Measurements from ENCODE around the gene HOXD1.

HOXD1 gene

DNA sequence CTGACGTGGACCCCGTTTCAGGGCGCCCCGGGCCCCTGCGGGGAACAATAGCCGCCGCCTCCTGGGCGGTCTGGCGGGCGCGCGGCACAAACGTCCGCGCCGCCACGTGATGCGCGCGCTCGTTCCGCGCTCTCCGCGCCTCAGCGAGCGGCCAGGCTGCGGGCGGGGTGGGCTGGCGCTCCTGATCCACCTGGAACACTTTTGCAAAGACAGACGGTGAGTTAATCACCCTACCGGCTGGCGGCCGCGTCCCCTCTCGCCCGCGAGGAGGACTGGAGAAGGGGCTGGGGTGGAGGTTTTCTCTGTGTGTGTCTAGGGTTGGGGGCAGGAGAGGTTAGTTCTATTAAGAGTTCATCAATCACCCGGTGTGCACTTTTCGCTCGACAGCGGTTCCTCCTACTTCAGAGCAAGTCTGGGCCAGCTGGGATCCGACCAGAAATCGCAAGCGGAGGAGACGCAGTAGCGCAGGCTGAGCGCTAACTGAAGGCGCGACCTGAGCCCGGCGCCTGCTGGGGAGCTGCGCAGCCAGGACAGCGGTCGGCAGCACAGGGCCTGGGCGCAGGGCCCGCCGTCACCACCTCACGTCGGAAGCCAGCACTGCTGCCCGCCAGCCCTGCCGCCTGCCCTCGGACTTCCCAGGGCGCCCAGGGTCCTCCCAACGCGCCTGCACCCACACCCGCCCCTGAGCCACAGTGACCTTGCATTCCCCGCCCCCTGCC is 10.3 kb upstream of the HOXD1 start:
- in situ Hi-C loops (cut with HindIII; ENCODE audit: low sequenced_read_pairs) = no loop called here

DNA sequence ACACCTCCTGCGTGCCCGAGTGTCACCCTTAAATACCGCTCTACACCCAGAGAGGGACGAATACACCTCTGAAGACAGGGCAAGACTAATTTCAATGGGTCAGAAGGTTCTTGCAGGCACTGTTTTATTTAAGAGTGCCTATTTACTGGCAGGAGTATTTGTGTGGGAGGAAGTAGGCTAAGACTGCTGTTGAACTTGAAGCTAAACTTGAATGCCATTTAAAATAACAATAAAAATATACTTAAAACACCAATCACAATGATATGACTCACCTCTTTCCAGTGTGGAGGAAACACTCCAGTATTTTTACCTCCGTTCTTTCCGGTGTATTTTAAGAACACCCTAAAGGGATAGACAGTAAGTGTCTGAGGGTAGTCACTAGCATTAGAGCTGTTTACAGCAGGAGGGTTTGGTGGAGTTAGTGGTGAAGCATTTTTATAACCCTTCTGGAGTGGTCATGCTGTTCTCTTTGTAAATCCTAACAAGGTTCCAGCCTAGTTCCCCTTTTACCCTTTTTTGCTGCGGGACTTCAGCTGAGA is 9.6 kb upstream of the HOXD1 start:
- in situ Hi-C loops (cut with HindIII; ENCODE audit: low sequenced_read_pairs) = no loop called here

DNA sequence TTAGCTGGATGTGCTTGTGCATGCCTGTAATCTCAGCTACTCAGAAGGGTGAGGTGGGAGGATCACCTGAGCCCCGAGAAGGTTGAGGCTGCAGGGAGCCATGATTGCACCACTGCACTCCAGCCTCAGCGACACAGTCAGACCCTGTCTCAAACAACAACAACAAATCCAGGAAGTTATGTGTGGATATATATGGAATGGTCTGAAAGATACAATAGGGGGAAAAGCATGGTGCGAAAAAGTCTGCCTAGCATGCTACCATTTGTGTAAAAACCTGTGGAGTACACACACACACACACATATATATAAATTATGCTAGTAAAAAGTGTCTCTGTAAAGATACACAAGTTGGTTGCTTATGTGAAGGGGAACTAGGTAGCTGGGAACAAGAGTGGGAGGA is 6.9 kb upstream of the HOXD1 start:
- in situ Hi-C loops (cut with HindIII; ENCODE audit: low sequenced_read_pairs) = no loop called here

DNA sequence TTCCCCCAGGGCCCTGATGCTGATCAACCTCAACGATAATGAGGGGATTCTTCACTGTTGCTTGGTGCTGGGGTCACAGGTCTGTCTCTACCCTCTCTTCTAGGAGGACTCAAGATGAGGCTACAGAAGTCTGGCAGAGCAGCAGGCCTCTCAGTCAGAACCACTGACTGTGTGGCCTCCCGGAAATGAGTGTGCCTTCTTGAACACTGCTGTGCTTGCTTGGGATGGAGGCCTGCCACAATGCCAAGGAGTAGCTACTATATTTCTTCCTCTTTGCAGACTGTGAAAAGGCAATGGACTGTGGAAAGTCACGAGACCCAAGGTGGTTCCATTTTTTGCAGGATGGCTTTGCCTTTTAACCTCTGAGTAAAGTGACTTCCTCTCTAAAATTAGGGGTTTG is 5.8 kb upstream of the HOXD1 start:
- in situ Hi-C loops (cut with HindIII; ENCODE audit: low sequenced_read_pairs) = no loop called here

DNA sequence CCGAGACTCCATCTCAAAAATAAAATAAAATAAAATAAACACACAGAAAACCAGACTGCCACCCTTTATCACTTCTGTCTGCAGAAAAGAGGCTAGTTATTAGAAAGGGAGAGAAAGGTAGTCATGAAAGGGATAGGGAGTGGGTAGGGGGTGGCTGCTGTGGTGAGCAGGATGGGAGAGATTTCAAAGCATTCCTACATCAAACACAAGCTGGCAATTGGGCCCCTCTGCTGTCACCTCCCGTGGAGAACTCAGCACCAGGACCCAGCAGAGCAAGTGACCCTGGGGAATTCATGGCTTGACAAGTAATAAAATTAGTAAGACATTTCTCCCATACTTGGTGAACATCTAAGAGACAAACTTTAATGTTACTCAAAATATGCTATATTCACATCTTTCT is 3.7 kb upstream of the HOXD1 start:
- in situ Hi-C loops (cut with HindIII; ENCODE audit: low sequenced_read_pairs) = no loop called here

DNA sequence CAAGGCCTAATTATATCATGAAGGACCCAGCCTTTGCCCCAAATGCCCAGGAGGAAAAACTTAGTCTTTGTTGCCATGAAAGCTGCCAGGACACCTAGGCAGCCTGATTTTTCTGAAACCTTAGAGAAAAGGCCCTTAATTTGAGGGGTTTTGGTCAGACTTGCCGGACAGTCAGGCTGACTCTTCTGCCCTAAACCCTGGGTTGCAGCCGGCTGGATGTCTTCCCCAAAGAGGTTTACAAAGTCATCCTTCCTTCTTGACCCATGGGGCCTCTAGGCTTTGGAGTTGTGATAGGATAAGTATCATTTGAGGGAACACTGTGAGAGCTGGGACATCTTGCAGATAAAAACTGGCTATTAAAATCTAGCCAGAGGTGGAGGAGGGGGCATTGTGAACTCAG is 2.4 kb upstream of the HOXD1 start:
- in situ Hi-C loops (cut with HindIII; ENCODE audit: low sequenced_read_pairs) = no loop called here

DNA sequence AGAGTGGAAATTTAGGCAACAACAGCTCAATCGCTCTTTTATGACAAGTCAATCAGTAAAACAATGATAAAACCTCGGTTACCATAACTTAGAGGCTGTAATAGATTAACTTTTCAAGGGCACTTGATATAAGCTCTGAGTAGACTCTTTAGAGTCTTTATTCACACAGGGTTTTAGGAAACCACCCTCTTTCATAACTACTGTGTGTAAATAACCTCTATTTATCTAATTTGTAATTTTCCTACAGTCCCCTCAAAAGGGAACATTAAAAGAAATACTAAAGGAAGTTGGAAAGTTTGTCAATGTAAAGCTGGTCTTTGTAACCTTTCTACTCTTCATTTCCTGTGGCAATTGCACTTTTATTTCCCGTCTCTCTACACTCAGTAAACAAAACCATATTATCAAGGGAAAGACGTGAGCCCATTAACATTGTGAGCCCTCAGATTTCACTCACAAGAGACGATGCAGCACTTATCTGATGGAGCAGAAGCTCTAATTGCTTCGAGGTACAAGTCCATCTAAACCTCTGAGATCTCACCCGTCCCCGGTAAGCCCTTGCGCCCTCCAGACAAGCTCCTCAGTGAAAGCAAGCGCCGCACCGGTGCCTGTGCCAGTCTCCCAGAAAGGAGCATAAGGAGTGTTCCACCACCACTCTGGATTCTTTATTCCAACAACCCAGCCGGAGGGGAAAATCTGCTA is 1.1 kb upstream of the HOXD1 start:
- in situ Hi-C loops (cut with HindIII; ENCODE audit: low sequenced_read_pairs) = no loop called here

DNA sequence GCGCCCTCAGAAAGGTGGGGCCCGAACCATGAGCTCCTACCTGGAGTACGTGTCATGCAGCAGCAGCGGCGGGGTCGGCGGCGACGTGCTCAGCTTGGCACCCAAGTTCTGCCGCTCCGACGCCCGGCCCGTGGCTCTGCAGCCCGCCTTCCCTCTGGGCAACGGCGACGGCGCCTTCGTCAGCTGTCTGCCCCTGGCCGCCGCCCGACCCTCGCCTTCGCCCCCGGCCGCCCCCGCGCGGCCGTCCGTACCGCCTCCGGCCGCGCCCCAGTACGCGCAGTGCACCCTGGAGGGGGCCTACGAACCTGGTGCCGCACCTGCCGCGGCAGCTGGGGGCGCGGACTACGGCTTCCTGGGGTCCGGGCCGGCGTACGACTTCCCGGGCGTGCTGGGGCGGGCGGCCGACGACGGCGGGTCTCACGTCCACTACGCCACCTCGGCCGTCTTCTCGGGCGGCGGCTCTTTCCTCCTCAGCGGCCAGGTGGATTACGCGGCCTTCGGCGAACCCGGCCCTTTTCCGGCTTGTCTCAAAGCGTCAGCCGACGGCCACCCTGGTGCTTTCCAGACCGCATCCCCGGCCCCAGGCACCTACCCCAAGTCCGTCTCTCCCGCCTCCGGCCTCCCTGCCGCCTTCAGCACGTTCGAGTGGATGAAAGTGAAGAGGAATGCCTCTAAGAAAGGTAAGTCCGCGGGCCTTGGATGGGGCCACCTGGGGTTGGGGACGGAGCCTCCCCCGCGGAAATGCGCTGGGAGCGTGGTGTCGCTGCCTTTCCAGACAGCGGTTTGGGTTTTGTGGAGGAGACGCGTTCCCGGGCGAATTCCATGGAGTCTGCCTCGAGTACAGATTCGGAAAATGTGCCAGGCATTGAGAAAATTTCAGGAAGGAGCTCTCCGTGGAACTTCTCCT is 559 bp downstream of the HOXD1 start:
- in situ Hi-C loops (cut with HindIII; ENCODE audit: low sequenced_read_pairs) = no loop called here

DNA sequence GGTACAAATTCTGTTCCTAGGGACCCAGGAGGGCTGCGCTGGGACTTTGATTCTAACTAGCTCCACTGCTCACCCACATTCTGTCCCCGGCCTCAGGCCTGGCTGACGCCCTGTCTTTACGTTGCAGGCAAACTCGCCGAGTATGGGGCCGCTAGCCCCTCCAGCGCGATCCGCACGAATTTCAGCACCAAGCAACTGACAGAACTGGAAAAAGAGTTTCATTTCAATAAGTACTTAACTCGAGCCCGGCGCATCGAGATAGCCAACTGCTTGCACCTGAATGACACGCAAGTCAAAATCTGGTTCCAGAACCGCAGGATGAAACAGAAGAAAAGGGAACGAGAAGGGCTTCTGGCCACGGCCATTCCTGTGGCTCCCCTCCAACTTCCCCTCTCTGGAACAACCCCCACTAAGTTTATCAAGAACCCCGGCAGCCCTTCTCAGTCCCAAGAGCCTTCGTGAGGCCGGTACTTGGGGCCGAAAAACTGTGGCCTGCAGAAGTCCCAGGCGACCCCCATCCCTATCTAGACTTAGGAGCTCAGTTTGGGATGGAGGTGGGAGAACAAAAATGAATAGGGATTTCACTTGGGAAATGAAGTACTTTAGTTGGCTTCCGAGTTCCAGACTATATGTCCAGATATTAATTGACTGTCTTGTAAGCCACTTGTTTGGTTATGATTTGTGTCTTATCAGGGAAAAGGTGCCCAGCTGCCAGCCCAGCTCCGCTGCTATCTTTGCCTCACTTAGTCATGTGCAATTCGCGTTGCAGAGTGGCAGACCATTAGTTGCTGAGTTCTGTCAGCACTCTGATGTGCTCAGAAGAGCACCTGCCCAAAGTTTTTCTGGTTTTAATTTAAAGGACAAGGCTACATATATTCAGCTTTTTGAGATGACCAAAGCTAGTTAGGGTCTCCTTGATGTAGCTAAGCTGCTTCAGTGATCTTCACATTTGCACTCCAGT is 1.5 kb downstream of the HOXD1 start:
- in situ Hi-C loops (cut with HindIII; ENCODE audit: low sequenced_read_pairs) = no loop called here

DNA sequence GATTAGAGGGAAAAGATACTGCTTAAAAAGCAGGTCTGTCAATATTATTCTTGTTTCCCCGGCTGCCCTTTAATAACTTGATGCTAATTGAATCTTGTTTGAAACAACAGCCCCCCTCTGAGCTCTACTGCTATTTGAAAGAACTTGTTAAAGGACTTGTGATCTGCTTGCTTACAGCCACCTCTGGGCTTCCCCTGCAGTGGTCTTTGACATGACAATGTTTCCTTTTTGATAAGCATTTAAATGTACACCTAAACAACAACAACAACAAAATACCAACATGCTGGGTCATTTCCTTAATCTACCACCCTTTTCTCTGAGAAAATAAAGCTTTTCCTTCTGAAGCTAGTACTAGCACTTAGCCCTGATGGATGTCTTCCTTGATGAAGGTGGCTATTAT is 3.9 kb downstream of the HOXD1 start:
- in situ Hi-C loops (cut with HindIII; ENCODE audit: low sequenced_read_pairs) = no loop called here

DNA sequence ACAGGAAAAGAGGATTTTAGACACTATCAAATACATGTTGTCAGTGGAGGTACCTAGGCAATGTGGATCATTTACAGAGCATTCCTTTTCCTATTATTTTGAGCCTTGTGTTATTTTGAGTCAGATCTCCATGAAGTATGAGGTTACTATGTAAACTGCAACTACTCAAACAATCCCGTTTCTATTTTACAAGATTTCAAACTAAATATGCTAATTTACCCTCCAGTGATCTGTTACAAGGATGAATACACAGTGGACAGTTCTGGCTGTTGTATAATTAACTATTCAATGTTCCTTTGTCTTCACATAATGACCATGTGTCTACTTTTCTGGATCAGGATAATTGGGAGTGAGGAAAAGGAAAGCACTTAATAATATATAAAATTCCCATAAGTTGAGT is 4.6 kb downstream of the HOXD1 start:
- in situ Hi-C loops (cut with HindIII; ENCODE audit: low sequenced_read_pairs) = no loop called here

DNA sequence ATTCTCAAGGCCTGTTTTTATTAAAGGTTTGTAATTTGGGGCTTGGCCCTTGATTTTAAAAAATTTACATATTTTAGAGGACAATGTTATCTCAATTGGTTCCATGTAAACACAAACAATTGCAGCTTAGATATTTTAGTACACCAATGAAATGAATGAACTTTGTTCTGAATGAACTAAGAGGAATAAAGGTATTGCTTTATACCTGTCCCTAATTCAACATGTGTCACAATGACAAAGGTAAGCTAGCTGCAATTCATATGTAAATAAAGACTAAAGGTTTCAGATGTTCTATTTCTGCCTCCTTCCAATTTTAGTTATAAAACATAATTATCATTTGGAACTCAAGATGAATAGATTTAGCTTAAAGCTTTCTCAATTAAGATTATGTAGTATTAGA is 11.4 kb downstream of the HOXD1 start:
- in situ Hi-C loops (cut with HindIII; ENCODE audit: low sequenced_read_pairs) = no loop called here

DNA sequence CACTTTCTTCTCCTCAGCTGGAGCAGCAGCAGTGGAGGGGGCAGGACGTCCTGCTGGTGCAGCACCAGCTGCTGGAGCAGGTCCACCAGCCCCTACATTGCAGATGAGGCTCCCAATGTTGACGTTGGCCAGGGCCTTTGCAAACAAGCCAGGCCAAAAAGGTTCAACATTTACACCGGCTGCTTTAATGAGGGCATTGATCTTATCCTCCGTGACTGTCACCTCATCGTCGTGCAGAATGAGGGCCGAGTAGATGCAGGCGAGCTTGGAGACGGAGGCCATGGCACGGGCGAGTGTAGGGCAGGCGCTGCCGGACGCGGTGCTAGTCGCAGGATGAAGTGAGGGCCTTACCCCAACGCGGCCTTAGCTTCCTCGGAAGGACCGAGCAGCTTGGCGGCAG is 12.5 kb downstream of the HOXD1 start:
- in situ Hi-C loops (cut with HindIII; ENCODE audit: low sequenced_read_pairs) = no loop called here

DNA sequence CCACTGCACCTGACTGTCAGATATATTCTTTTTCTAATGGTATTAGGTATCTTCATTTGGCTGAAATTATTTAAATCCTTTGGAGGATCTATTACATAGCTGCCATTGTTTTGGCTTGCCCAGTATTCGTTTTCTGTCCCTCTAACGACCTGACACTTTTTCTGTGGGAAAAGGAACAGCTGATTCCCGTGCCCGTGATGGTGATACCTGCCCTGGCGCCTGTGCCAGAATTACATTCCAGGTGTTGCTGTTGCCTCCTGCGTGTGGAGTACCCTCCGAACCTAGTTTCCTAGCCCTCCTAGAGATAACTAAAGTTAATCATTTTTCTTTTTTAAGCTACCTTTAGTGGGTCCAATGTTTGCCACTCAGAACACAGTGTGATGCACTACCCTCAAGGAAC is 14.0 kb downstream of the HOXD1 start:
- in situ Hi-C loops (cut with HindIII; ENCODE audit: low sequenced_read_pairs) = no loop called here

DNA sequence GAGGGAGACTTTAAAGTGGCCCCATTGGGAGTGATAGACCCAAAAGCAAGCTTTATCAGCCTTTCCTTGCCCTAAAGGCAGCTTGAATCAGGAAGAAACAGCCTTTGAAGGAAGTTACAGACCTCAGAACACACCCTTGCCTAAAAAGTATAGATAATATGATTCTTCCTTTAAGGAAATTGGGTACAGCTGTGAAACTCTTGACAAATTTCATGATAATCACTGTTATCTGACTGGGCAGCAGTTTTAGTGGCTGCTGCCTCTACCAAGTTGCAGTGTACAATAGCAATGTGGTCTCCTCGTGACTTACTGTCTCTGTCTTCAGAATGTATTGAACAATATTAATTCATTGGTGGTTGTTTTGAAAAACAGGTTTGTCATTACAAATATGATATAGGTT is 16.7 kb downstream of the HOXD1 start:
- in situ Hi-C loops (cut with HindIII; ENCODE audit: low sequenced_read_pairs) = no loop called here

DNA sequence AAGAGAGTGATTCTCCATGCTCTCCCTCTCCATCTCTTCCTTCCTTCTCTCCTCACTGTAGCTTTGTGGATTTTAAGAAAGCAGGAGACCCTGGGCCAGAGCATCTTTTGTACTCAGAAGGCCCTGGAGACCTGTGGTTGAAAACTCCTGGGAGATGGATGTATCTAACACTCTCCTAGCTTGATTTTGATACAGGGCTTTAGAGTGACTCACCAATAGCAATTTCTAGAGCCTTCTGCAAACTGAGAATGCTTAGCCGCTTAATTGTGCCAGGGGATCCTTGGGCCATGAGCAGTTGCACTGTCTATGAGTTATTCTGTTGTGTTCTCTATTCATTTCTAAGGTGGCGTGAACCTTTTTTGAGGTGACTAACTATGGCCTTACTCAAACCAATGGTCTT is 17.7 kb downstream of the HOXD1 start:
- in situ Hi-C loops (cut with HindIII; ENCODE audit: low sequenced_read_pairs) = no loop called here

DNA sequence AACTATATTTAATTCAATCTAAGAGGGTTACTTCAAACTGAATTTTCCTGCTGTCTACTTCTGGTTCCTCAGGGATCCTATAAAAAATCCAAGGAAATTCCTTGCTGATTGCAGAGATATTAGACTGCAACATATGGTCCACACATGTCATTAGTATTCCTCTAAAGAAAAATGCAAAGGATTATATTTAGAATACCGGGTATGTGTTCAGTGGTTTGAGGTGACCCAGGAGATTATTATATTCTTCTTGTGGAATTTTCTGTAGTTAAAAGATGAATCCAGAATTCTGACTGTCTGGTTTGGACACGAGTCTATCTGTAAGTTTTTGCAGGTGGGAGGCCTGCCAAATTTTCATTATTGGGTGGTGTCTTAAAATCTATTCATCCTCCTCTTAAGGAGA is 18.2 kb downstream of the HOXD1 start:
- in situ Hi-C loops (cut with HindIII; ENCODE audit: low sequenced_read_pairs) = no loop called here

DNA sequence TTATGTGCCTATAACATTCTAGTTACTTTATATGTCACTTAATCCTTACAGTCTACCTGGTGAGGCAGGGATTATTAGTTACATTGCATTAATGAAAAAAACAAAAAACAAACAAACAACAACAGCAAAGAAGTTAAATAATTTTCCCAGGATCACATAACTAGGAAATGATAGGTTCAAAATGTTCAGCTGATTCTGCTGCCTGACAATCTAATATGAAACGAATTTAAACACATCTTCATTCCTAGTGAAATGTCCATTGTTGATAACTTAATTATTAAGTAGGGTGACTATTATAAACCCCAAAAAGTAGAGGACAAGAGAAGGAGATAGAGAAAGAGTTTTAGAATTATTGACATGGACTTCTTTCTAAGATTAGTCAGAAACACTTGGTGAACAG is 22.6 kb downstream of the HOXD1 start:
- in situ Hi-C loops (cut with HindIII; ENCODE audit: low sequenced_read_pairs) = no loop called here

DNA sequence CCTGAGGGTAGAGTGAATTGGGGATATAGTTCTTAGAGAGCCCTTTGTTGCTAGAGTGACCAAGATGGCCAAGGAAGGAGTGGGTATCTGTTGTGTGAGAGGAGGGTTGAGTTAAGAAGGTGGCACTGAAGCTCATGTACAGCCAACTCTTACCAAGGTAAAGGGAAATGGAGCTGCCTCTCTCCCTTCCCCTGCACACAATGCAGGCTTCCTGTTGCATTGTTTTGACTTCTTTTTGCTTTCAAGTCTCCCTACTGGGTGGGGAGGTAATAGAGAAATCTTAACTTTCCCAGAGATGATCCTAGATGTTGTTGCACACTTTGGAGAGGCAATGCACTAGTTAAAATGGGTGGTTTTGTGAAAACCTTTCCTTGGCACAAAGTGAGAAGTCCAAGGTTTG is 23.8 kb downstream of the HOXD1 start:
- in situ Hi-C loops (cut with HindIII; ENCODE audit: low sequenced_read_pairs) = no loop called here

DNA sequence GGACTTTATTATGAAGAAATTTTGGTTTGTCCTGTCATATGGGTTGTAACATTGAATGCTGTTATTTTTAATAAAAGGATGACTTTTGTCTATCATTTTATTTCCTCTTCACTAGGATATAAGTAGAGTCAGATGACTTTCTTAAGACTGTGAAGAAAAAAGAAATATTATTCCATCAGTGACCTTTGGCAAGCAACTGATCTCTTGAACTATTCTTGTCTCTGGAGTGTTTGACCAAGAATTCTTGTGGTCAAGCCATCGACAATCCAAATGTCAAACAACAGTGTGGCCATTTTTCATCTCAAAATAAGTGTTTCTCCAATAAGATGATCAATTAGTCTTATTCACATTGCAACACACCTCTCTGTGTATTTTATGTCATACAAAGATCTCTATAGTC is 24.9 kb downstream of the HOXD1 start:
- in situ Hi-C loops (cut with HindIII; ENCODE audit: low sequenced_read_pairs) = no loop called here

Data from DLD1 (cell line).